DND-41 (cell line): Measurements from ENCODE around the gene VASH1.
"Not testable (repeated sequence)": the region's sequence is repeated elsewhere in the genome, so short reads cannot be mapped to it uniquely, and the experiment has no call there.

Experiments used
- ATAC-seq: fragments of 200-7000 bp; cut with Tn5 transposase; 3 replicates; pipeline ENCODE4 v1.9.1; 2021; ENCODE audit warnings: low read depth; ENCODE audit not compliant: insufficient read depth
- DNase-seq: peaks from one replicate; pipeline ENCODE4 v3.0.0-alpha.2; 2020
- H2AFZ ChIP-seq: 2 replicates; pipeline ENCODE4 v1.6.0; 2012; ENCODE audit warnings: low read depth, low read length
- H3K27ac ChIP-seq: 2 replicates; pipeline ENCODE4 v1.5.1; 2012; ENCODE audit warnings: low read length, inconsistent platforms
- H3K27me3 ChIP-seq: fragments of 200-600 bp; sonication (generic); 2 replicates; pipeline ENCODE4 v1.6.0; 2012; ENCODE audit warnings: low read length, mild to moderate bottlenecking, inconsistent platforms; ENCODE audit not compliant: insufficient read depth, poor library complexity
- H3K36me3 ChIP-seq: 2 replicates; pipeline ENCODE4 v1.5.1; 2012; ENCODE audit warnings: low read length, inconsistent platforms; ENCODE audit not compliant: insufficient read depth
- H3K4me1 ChIP-seq: 2 replicates; pipeline ENCODE4 v1.5.1; 2012; ENCODE audit warnings: mild to moderate bottlenecking, low read length; ENCODE audit not compliant: insufficient read depth
- H3K4me2 ChIP-seq: 2 replicates; pipeline ENCODE4 v1.6.0; 2012; ENCODE audit warnings: mild to moderate bottlenecking, moderate library complexity, low read length, inconsistent platforms; ENCODE audit not compliant: insufficient read depth
- H3K4me3 ChIP-seq, 2 experiments: fragments of 200-600 bp in 1 of 2; shearing (Covaris generic) in 1 of 2; 2 replicates each; pipeline ENCODE4 v1.5.1; 2012 to 2016; ENCODE audit warnings: inconsistent platforms in 2 of 2, low read length in 2 of 2, mild to moderate bottlenecking in 2 of 2, low read depth in 1 of 2, moderate library complexity in 1 of 2
- H3K79me2 ChIP-seq: 2 replicates; pipeline ENCODE4 v1.6.0; 2012; ENCODE audit warnings: low read length, inconsistent platforms; ENCODE audit not compliant: insufficient read depth
- H3K9ac ChIP-seq: 2 replicates; pipeline ENCODE4 v1.6.0; 2012; ENCODE audit warnings: low read depth, mild to moderate bottlenecking, inconsistent platforms, low read length, moderate library complexity
- H3K9me3 ChIP-seq: 2 replicates; pipeline ENCODE4 v1.5.1; 2012; ENCODE audit warnings: low read length, moderate library complexity, mild to moderate bottlenecking, inconsistent platforms; ENCODE audit not compliant: insufficient read depth, severe bottlenecking
- H4K20me1 ChIP-seq: 2 replicates; pipeline ENCODE4 v1.6.0; 2012; ENCODE audit warnings: low read length; ENCODE audit not compliant: insufficient read depth
- CTCF ChIP-seq: IDR thresholded peaks from 2 replicates; pipeline ENCODE4 v1.5.1; 2012; ENCODE audit warnings: borderline replicate concordance, low read length, moderate library complexity, mild to moderate bottlenecking; ENCODE audit not compliant: poor library complexity, severe bottlenecking; ENCODE audit errors: extremely low read depth
- EZH2 ChIP-seq: IDR thresholded peaks from 3 replicates; pipeline ENCODE4 v1.6.1; 2012; ENCODE audit warnings: borderline replicate concordance, low read depth, mild to moderate bottlenecking, moderate library complexity, low read length, inconsistent platforms; ENCODE audit not compliant: severe bottlenecking

VASH1 gene

DNA sequence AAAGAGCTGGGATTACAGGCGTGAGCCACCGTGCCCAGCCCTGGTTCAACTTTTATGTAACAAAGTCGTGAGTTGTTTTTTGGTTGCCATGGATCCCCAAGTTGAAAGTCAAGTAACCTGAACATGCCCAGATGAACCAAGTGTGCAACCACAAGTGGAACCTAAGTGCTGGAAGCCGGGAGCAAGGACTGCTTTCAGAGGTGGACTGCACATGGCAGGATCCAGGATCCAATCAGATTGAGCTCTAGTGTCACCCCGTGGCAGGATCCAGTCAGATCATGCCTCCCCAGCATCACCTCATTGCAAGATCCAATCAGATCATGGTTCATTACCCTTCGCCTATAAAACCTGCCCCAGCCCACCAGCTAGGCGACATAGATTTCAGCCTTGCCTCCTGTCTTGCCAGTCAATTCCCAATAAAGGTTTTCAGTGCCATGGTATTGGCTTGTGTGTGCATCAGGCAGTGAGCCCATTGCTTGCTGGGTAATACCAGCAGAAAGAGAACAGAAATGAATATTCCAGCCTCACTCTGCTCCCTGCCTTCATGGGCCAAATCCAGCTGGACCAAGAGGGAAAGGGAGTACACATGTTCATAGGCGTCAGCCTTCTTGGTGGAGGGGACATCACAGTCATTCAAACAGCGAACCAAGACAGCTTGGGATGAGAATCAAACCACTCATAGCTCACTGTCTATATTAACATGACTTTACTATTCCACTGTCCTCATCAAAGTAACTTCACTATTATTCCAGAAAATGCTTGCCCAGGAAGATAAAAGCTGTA lies 43.6 kb upstream of the VASH1 start:
- H2AFZ ChIP-seq, result no peak overlapping the region
- H3K36me3 ChIP-seq, result no peaks in the 10 kb centered on the region
- H3K79me2 ChIP-seq, result no peaks in the 10 kb centered on the region
- no peak for ATAC-seq
- DNase-seq, result no peak
- H3K4me2 ChIP-seq, result no peak overlapping the region
- no peaks in the 10 kb centered on the region for H4K20me1 ChIP-seq
- peaks cover 18% of the 10 kb centered on the region for H3K27me3 ChIP-seq
- no peaks in the 10 kb centered on the region for H3K4me1 ChIP-seq
- TF ChIP-seq EZH2, result no peak
- H3K27ac ChIP-seq, result no peak overlapping the region
- no peak overlapping the region for H3K4me3 ChIP-seq
- H3K9ac ChIP-seq, result no peak overlapping the region
- H3K9me3 ChIP-seq, result no peaks in the 10 kb centered on the region

GRCh38 chr14:76718306-76719040 lies 42.8 kb upstream of the VASH1 start:
- Histone ChIP-seq H3K9me3 (no peaks in the 10 kb centered on the region), H3K4me1 (no peaks in the 10 kb centered on the region), H3K79me2 (no peaks in the 10 kb centered on the region), H3K36me3 (no peaks in the 10 kb centered on the region), H3K4me2 (no peak overlapping the region), H4K20me1 (no peaks in the 10 kb centered on the region), H3K9ac (no peak overlapping the region), H3K4me3 (no peak overlapping the region), H3K27me3 (peaks cover 18% of the 10 kb centered on the region), H2AFZ (no peak overlapping the region), H3K27ac (no peak overlapping the region)
- ATAC-seq (no peak), DNase-seq (no peak)
- TF ChIP-seq CTCF (no peak), EZH2 (no peak)

GRCh38 chr14:76719666-76720065 lies 41.6 kb upstream of the VASH1 start:
- no peaks in the 10 kb centered on the region for H3K4me1 ChIP-seq
- ATAC-seq (no peak), DNase-seq (no peak)
- H3K79me2 ChIP-seq, result no peaks in the 10 kb centered on the region
- H3K4me2 ChIP-seq, result no peak overlapping the region
- no peak overlapping the region for H3K4me3 ChIP-seq
- H2AFZ ChIP-seq, result no peak overlapping the region
- no peaks in the 10 kb centered on the region for H3K36me3 ChIP-seq
- TF ChIP-seq CTCF (no peak), EZH2 (no peak)
- no peak overlapping the region for H3K27ac ChIP-seq
- H3K9ac ChIP-seq, result no peak overlapping the region
- H3K9me3 ChIP-seq, result no peaks in the 10 kb centered on the region
- H3K27me3 ChIP-seq, result peaks cover 18% of the 10 kb centered on the region
- no peaks in the 10 kb centered on the region for H4K20me1 ChIP-seq

GRCh38 chr14:76720382-76720813 lies 40.9 kb upstream of the VASH1 start:
- no peak for DNase-seq
- no peaks in the 10 kb centered on the region for H4K20me1 ChIP-seq

GRCh38 chr14:76721506-76721905 lies 39.8 kb upstream of the VASH1 start:
- H3K79me2 ChIP-seq, H3K9me3 ChIP-seq, H2AFZ ChIP-seq, H4K20me1 ChIP-seq, H3K4me3 ChIP-seq, DNase-seq, H3K4me1 ChIP-seq, H3K4me2 ChIP-seq, H3K36me3 ChIP-seq, H3K9ac ChIP-seq, H3K27ac ChIP-seq, H3K27me3 ChIP-seq, ATAC-seq: not testable (repeated sequence)

More at GRCh38 chr14:76720382-76720813, 40.9 kb upstream of the VASH1 start:
- no peak for TF ChIP-seq CTCF
- no peak for TF ChIP-seq EZH2
- H3K27ac ChIP-seq, result no peak overlapping the region
- H3K9me3 ChIP-seq, result no peaks in the 10 kb centered on the region
- no peak for ATAC-seq
- H2AFZ ChIP-seq, result no peak overlapping the region
- no peak overlapping the region for H3K4me2 ChIP-seq
- peaks cover 20% of the 10 kb centered on the region for H3K27me3 ChIP-seq
- H3K4me1 ChIP-seq, result no peaks in the 10 kb centered on the region
- no peak overlapping the region for H3K9ac ChIP-seq
- no peaks in the 10 kb centered on the region for H3K36me3 ChIP-seq
- H3K79me2 ChIP-seq, result no peaks in the 10 kb centered on the region
- no peak overlapping the region for H3K4me3 ChIP-seq
